T-helper 22 cell (primary cell): ENCODE measurements around the gene IVD.
A peak's percentile ranks its signal among the peaks of the same experiment; 100 is the strongest.
"Not testable (repeated sequence)": the region's sequence is repeated elsewhere in the genome, so short reads cannot be mapped to it uniquely, and the experiment has no call there.

ENCODE experiments used
- DNase-seq: peaks from one replicate; pipeline ENCODE4 v3.0.0-alpha.2; 2020; ENCODE audit warnings: low read depth

Gene IVD

DNA sequence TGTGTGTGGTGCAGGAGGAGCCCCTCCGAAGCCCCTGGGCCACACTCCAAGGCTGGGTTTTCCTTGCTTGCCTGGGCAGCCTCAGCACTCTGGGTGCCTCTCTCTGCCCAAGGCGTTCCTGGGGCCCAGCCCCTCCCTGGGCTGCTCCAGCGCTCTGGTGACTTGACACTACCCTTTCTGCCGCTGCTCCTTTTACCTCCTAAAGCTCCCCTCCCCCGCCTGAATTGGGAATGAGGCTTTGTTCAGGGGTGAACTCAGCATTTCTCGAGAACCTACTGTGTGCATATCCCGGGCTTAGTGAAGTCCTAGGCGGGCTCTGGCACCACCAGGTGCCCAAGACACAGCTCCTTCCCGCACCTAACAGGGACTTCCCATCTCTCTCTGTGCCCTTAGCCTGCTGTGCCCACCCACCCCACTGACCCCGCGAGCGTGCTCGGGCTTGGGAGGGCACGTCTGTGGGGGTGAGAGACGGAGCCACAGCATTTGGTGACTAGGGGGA lies 33.9 kb downstream of the IVD start:
- DNase-seq: no peak

DNA sequence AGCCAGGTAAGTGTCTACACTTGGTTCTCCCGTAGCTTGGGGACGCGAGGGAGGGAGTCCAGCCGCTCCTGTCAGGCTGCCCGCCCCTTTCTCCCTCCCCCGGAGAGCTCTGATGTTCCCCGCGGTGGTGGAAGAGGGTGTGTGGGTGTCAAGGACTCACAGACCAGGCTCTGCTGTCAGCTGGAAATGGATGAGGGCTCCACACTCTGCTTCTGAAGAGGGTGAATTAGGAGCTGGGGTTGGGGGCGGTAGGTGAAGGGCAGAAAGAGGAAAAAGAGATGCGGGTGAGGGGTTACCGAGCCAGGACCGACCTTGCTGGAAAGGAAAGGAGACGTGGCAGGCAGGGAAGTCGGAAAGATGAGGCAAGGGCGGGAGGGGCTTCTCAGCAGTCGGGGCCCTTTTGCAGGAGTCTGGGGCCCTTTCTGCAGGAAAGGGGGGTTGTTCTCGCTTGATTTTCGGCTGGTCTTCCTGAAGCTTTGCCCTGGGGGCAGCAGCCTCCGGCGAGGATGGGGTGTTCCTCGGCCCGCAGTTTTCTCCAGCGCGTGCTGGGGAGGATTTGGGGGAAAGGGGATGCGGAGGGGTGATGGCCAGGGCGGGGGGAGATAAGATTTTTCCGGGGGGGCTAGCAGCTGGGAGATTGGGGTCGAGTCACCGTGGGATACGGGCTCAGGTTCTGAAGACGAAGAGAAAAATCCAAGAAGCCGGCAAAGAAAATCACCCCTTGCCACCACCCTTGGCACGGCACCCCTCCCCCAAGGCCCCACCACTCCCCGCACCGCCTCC lies 34.6 kb downstream of the IVD start:
- DNase-seq: no peak

DNA sequence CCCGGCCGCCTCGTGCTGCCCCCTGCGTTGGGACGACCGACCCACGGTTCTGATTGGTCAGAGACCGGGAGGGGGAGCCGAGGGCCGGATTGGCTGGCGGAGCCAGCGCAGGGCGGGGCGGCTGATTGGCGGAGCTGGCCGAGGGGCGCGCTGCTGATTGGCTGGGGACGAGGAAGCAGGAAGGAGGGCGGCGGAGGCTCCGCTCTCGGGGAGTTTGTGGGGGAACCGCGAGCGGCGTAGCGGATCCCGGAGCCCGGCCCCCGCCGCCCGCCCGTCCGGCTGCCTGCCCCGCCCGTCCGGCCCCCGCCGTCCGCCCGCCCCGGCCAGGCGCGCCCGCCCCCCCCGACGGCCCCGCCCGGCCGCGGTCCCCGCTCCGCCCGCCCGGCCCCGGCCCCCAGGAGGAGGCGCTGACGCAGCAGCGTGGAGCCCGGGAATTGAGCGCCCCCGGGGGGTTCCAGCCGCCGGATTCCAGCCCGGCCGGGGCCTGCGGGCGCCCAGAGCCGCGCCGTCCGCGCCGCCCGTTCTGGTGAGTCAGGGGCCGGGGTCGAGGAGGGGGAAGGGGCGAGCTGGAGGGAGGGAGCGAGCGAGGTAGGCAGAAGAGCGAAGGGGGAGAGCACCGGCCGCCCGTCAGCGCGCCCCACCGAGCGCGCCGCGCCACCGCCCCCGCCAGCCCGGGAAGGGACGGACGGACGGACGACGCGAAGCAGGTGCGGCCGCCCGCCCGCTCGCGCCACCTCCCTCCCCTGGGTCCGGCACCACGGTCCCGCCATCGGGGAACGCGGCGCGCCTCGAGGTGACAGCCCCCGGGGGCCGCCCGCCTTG lies 35.4 kb downstream of the IVD start, which contains the start of gene BAHD1:
BAHD1 (plus strand) TSS at position 211 of the 822 bp plus-strand sequence. CDS start 17,512 bp downstream, outside the sequence.
- peak; percentile 89 for DNase-seq

DNA sequence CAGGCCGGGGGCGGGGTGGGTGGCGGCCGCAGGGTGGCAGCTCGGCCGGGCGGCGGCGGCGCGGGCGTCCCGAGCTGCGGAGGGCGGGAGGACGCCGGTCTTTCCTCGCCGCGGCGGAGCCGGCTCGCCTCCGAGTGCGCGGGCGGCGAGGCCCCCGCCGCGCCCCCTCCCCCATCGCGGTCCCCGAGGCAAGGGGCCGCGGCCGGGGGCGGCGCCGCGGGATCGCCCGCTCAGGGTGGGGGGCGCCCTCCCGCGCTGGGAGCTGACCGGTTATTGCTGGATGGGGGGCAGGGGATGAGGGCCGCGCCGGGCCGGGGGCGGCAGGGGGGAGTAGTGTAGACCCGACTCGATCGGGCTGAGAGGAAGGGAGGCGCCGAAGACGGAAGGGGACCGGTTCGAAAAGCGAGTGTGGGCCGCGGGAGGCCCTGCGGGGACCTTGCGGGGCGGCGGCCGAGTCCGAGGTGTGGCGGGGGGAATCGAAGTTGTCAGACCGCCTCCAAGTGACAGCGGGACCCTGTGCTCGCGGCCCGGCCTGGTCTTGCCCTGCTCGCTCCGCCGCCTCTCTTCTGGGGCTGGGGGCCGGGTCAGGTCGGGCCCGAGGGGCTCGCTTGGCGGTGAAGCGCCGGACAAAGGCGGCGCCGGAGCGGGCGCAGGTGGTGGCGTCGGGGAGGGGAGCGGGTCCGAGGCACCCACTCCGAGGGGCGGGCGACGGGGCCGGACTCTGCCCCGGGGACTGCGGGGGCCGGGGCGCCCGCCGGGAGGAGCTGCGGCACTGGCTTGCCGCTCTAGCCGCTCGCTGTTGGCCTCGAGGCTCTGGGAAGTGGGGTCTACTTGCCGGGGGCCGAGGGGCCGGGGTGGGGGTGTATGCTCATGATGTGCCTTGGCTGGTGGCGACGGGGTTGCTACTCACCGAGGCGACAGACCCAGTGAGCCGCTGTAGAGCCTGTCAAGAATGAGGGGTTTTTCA lies 36.3 kb downstream of the IVD start:
- DNase-seq: no peak

DNA sequence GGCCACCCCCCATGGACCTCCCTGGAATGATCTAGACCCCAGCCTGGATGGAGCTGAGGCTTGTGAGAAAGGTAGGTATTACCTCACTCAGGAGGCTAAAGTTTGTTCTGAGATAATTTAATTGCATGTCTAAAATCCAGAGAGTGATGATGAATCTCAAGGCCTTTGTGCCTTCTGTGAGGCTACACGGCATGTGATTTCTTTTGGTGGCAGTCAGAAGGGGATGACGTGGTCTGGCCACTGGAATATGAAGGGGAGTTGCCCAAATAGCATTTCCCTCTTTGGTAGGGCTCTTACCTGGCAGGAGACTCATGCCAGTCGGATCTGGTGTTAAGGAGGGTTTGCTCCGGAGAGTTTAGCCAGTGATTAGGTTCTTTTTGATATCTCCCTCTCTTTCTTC lies 37.7 kb downstream of the IVD start:
- DNase-seq: no peak

DNA sequence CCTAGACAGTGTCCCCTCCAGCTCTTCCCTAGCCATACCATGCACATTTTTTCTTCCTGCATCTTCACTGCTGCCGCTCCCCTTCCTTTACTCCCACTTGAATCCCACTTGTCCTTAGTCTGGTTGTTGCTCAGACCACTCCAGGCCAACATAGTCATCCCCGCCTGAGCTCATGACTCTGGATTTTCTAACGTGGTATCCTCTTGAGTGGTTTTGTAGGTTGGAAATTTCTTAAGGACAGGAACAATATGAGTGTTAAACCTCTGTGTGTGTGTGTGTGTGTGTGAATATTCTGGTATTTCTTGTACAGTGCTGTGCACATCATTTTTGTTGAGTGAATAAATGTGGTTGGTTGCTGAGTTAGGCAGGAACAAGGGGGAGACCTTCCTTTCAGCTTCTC lies 38.3 kb downstream of the IVD start:
- DNase-seq: no peak

DNA sequence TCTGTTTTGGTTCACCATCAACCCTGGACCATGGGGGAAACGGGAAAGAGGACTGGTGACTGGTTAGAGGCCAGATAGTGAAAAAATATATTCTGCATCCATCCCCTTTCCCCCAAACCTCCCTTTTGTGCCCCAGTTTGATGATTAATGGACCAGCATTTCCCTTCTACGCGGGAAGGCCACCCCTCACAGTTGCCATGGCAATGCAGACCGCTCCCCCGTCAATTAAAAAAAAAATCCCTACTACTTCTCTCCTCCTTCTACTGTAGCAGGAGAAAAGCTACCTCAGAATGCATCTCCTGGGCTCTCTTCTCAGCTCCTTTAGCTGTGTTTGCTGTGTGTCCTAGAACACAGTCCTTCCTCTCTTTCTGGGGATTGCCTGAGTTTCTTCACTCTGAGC lies 39.1 kb downstream of the IVD start:
- no peak for DNase-seq

DNA sequence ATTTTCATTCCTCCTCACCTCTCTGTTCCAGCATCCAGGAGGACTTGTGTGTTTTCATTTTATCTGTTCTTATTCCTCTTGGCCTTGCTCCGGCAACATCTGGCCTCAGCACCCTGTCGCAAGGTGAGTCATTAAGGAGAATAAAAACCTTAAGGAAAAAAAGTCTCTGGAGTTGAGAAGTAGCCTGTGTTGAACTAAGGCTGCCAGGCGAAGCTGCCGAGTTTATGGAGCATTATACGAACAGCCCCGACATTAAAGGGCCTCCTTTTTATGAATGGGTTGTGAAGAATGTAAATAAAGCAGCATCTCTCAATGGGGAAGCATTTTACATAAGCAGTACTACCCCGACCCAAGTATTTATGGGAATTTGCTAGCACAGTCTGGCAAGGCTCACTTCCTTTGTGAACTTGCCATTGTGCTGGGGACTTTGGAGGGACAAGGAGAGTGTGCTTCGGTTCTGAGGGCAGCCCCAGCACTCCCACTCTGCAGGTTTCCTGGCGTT lies 39.9 kb downstream of the IVD start:
- DNase-seq: no peak

DNA sequence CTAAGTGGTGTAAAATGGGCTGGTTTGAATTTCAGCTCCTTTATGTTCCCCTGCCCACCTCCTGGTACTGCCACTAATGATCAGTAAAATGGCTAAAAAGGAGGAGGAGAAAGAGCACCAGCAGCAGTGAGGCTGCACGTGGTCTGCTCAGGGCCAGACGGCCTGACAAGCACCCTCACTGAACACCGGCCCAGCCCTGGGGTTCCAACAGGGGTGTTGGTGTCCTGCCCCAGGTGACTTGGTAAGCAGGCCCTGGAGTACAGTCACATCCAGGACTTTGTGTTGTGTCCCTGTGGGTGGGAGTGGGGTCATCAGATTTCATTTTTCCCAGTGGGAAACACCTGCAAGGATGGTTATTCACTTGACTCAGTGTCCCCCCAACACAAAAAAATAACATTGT lies 40.5 kb downstream of the IVD start:
- no peak for DNase-seq

DNA sequence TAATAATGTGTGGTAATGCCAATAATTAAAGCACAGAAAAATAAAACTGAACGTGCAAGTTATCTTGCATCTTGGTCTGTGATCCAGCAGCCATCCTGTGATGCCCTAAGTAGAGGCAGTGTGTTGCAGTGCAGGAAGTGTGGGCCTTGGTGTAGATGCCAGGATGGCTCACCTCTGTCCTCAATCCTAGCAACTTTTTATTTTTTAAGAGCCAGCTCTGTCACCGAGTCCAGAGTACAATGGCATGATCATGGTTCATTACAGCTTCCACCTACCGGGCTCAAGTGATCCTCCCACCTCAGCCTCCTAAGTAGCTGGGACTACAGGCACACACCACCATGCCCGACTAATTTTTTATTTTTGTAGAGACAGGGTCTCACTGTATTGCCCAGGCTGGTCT lies 42.8 kb downstream of the IVD start:
- no peak for DNase-seq

DNA sequence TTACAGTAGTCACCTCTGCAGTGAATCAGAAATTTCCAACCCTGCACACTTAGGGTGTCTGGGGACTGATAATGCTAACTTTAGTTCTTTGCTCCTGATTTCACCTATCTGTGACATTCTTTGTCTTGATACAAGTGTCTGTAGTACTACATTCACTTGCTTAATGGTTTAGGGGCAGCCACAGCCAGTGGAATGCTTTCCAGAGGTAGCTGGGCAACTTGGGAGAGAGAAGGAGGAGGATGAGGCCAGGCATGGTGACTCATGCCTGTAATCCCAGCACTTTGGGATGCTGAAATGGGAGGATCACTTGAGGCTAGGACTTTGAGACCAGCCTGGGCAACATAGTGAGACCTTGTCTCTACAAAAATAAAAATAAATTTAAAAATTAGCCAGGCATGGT lies 43.7 kb downstream of the IVD start:
- DNase-seq: no peak

DNA sequence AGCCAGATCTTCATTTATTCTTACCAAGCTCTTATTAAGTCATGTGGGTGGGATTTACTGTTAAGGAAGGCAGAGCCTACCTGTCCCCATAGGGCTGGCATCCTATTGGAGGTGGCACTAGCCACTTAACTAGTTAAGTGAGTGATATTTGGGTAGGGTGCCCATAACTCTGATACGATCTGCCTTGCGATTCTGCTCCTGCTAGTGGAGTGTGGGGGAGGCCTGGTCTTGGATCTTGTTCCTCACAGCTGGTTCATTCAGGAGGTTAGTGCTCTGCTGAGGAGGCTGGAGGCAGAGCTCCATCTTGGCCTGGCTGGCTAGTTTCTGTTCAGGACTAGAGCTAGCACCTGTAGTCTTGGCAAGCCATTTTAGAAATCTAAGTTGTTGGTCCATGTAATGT lies 44.5 kb downstream of the IVD start:
- DNase-seq: no peak

DNA sequence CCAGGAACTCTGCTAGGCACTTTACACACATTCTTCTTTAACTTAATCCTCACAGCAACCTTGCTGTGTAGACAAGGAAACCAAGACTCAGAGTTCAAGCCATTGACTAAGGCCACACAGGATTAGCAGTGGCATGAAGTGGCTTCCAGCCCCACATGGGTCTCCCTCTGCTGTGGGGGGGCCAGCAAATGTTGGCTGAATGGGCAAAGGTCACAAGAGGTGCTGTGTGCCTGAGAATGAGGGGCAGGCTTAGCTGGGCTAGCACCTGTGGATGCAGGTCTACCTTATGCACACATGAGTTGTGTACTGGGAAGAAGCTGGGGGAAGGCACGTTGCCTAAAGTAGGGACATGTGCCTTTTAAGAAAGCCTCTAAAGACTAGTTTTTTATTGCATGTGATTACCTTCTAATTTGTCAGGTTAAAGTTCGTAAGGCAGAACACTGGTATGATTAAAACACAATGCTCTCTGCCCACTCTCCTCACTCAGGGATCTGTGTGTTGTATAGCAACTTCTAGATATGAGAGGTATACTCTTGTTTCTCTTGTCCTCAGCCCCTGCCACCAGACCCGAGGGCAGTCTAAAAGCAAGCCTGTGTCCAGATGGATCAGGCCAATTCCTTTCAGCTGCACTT lies 46.0 kb downstream of the IVD start:
- DNase-seq: no peak

DNA sequence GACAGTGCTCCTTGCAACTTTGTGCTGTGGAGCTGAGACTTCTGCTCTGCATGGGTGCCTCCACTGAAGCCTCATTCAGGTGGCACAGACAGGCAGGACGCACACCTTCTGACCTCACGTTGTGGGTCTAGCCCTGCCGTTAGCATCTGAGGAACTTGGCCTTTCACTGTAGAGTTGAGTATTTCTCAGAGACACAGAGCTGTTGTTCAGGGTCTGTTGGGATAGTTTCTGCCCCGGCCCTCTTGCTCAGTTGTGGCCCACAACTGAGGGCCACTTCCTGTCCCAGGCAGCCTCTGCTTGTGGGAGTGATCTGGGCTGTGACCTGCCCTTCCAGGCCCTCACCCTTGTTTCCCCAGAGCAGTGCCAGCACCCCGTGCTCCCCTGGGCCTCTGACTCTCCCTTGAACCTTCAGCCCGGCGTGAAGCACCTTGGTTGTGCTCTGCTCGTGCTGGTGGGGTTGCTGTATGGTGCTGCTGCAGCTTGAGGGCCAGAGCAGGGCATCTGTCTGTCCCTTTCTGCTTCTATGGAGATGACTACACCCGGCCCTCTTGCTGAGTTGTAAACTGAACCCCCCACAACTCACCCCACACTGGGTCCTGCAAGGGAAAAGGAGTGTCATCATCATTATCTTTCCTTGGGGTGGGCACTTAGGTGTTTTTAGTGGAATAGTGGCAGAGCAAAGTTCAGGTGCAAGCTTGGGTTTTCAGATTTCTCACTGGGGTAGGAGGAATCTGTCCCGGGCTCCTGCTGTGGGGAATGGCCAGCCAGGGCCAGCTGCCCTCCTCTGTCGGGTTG lies 46.9 kb downstream of the IVD start:
- DNase-seq: no peak

DNA sequence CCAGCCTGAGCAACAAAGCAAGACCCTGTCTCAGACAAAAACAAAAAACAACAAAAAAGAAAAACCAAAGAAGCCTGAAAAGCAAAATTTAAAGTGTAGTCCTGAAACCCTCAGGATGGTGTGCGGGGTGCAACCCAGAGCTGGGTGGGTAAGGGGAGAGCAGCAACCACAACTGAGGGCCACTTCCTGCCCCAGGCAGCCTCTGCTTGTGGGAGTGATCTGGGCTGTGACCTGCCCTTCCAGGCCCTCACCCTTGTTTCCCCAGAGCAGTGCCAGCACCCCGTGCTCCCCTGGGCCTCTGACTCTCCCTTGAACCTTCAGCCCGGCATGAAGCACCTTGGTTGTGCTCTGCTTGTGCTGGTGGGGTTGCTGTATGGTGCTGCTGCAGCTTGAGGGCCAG lies 48.3 kb downstream of the IVD start:
- not testable (repeated sequence) for DNase-seq

DNA sequence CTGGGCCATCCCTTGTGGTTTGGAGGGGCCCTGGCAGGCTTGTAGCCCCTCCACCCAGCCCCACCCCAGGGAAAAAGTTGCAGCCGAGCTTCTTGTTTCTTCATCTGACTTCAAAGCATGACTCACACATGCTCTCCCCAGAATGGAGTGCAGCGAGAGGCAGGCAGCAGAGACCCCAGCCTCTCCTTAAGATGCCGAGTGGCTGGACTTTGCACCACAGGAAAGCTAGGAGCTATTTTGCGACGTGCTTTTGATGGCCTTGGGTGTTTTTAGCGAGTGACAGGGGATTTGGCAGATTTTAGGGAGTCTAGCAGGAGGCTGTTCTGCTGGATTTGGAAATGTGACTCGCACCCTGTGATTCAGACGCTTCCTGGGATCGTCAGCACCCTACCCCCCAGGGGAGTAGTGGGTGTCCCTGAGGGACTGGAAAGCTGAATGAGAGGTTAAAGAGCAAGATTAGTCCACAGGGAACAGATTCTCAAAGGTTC lies 49.4 kb downstream of the IVD start:
- DNase-seq: no peak

DNA sequence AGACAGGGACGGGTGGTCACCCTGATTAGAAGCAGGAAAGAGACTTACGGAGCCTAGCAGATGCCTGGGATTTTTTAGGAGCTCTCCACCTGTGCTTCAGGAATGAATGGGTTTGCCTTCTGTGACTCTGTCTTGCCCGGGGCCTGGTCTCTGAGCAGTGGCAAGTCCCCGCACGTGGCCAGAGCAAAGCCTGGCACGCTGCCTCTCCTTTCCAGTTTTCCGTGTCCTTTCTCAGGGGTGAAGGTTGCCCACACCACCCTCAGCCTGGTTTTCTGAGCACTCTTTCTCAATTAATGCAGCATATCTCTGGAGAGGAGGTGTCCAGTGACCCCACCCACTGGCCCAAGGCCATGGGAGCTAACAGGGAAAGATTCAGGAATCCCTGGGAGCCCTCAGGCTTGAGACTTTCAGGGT lies 50.7 kb downstream of the IVD start:
- no peak for DNase-seq

DNA sequence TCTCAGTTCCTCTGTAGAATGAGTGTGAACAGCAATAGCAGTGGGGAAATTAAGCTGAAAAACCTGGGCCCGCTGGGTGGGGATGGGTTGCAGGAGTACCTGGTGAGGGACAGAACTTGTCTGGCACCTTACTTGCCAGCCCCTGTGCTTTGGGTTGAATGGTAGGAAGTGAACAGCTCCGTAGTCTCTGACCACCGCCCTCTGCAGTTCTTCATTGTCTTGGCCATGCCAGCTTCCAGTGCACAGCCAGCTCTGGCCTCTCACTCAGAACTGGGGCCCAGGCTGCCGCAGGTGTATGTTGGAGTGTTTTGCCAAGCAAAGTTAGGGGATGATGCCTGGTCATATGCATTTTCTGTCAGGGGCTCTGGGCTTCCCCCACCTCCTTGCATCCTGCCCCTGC lies 51.1 kb downstream of the IVD start:
- DNase-seq: no peak

DNA sequence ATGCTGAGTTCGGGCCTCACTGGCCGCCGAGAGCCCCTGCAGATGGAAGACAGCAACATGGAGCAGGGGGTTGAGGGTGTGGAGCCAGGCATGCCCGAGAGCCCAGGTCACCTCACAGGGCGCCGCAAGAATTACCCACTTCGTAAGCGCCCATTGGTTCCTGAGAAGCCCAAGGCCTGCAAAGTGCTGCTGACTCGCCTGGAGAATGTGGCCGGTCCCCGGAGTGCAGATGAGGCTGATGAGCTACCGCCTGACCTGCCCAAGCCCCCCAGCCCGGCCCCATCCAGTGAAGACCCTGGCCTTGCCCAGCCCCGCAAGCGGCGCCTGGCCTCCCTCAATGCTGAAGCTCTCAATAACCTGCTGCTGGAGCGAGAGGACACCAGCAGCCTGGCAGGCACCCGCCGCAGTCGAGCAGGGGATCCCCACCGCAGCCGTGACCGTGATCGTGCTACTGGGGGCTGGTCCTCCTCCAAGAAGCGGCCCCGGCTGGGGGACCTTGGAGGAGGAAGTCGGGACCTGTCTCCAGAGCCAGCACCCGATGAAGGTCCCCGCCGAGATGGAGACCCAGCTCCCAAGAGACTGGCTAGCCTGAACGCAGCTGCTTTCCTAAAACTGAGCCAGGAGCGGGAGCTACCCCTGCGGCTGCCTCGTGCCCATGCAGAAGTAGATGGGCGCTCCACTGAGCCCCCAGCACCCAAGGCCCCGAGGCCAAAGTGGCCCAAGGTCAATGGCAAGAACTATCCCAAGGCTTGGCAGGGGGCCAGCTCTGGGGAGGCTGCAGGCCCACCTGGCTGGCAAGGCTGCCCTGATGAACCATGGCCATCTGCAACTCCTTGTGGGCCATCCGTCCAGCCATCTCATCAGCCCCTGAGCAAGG lies 53.1 kb downstream of the IVD start:
- no peak for DNase-seq
